Chondrocyte (in vitro differentiated cells): ENCODE results near the gene PAGE5. TPM values are rescaled to one million over a fixed set of nuclear protein-coding genes. Genes with fewer than 3 reads are reported as not detected.

ENCODE experiments used
- DNase-seq: peaks from one replicate; pipeline ENCODE4 v3.0.0; 2021; ENCODE audit warnings: mixed read lengths, low spot score
- H3K27ac Mint-ChIP-seq: one replicate; pipeline ENCODE4 v1.8.0; 2021; ENCODE audit warnings: mild to moderate bottlenecking, moderate library complexity, mixed read lengths; ENCODE audit not compliant: unreplicated experiment
- H3K27me3 Mint-ChIP-seq: 2 replicates; pipeline ENCODE4 v1.8.0; 2021; ENCODE audit warnings: low read depth, mixed read lengths
- H3K36me3 Mint-ChIP-seq: 2 replicates; pipeline ENCODE4 v1.8.0; 2021; ENCODE audit warnings: low read depth, mixed read lengths
- H3K4me1 Mint-ChIP-seq: 2 replicates; pipeline ENCODE4 v1.8.0; 2021; ENCODE audit warnings: low read depth, mild to moderate bottlenecking, mixed read lengths
- H3K4me3 Mint-ChIP-seq: one replicate; pipeline ENCODE4 v1.8.0; 2021; ENCODE audit warnings: mild to moderate bottlenecking, moderate library complexity, mixed read lengths; ENCODE audit not compliant: unreplicated experiment
- H3K9me3 Mint-ChIP-seq: 2 replicates; pipeline ENCODE4 v1.8.0; 2021; ENCODE audit warnings: low read depth, mixed read lengths
- CTCF ChIP-seq: fragments of 200-600 bp; sonication (generic); IDR thresholded peaks from 2 replicates; pipeline ENCODE4 v1.5.0; 2021; ENCODE audit warnings: antibody characterized with exemption, mild to moderate bottlenecking, moderate library complexity
- total RNA-seq: library from RNA; stranded (reverse); gene quantifications from 3 replicates; pipeline ENCODE4 v1.2.1, GENCODE V29; 2021

The PAGE5 gene
- total RNA-seq, 1 donor from 2014 or later: not detected

- Mint-ChIP-seq H3K36me3 (no peaks in the 10 kb centered on the region), H3K9me3 (peaks cover 20% of the 10 kb centered on the region), H3K4me1 (no peaks in the 10 kb centered on the region), H3K27ac (no peak overlapping the region), H3K4me3 (no peak overlapping the region), H3K27me3 (peaks cover 1% of the 10 kb centered on the region)
- DNase-seq: no peak
- no peak for TF ChIP-seq CTCF
Observed at GRCh38 chrX:55210931-55211677, 9.0 kb upstream of the PAGE5 start.

GRCh38 chrX:55213381-55213780, 6.8 kb upstream of the PAGE5 start:
- no peak for TF ChIP-seq CTCF
- H3K9me3 Mint-ChIP-seq: peaks cover 13% of the 10 kb centered on the region
- H3K36me3 Mint-ChIP-seq: no peaks in the 10 kb centered on the region
- H3K27me3 Mint-ChIP-seq: peaks cover 1% of the 10 kb centered on the region
- no peak overlapping the region for H3K27ac Mint-ChIP-seq
- no peak overlapping the region for H3K4me3 Mint-ChIP-seq
- no peaks in the 10 kb centered on the region for H3K4me1 Mint-ChIP-seq
- DNase-seq: no peak

- H3K27me3 Mint-ChIP-seq: no peaks in the 10 kb centered on the region
- H3K4me1 Mint-ChIP-seq: no peaks in the 10 kb centered on the region
- H3K36me3 Mint-ChIP-seq: no peaks in the 10 kb centered on the region
- DNase-seq: no peak
- peaks cover 43% of the 10 kb centered on the region for H3K9me3 Mint-ChIP-seq
- no peak for TF ChIP-seq CTCF
- H3K27ac Mint-ChIP-seq: no peak overlapping the region
- H3K4me3 Mint-ChIP-seq: no peak overlapping the region
Observed at GRCh38 chrX:55240788-55241340, 20.7 kb downstream of the PAGE5 start.

GRCh38 chrX:55253528-55253927, 33.4 kb downstream of the PAGE5 start:
- Mint-ChIP-seq H3K27ac (no peak overlapping the region), H3K4me3 (no peak overlapping the region)

GRCh38 chrX:55260806-55261205, 40.7 kb downstream of the PAGE5 start:
- no peaks in the 10 kb centered on the region for H3K36me3 Mint-ChIP-seq
- no peak overlapping the region for H3K4me3 Mint-ChIP-seq
- H3K9me3 Mint-ChIP-seq: peaks cover 4% of the 10 kb centered on the region
- H3K27ac Mint-ChIP-seq: no peak overlapping the region
- no peaks in the 10 kb centered on the region for H3K27me3 Mint-ChIP-seq
- TF ChIP-seq CTCF: no peak
- H3K4me1 Mint-ChIP-seq: no peaks in the 10 kb centered on the region
- DNase-seq: no peak

More at GRCh38 chrX:55253528-55253927, 33.4 kb downstream of the PAGE5 start:
- Mint-ChIP-seq H3K4me1 (no peaks in the 10 kb centered on the region), H3K36me3 (no peaks in the 10 kb centered on the region), H3K27me3 (no peaks in the 10 kb centered on the region), H3K9me3 (peaks cover 26% of the 10 kb centered on the region)
- no peak for TF ChIP-seq CTCF
- no peak for DNase-seq
